A549 (cell line): ENCODE data around the gene TMLHE. TPM values are rescaled to one million over a fixed set of nuclear protein-coding genes. Genes with fewer than 3 reads are reported as not detected.

ENCODE experiments used
- ATAC-seq, 2 experiments: fragments of 200-7000 bp in 1 of 2; fragments of >200 bp in 1 of 2; cut with Nextera tagmentation in 1 of 2; cut with Tn5 transposase in 1 of 2; 3 replicates each; pipeline versions ENCODE4 v1.8.0 to v1.9.1; 2018 to 2020; ENCODE audit warnings: mild to moderate bottlenecking in 1 of 2, moderate library complexity in 1 of 2
- CTCF ChIA-PET: fragments of 300-600 bp; sonication (Branson Sonifier 250); formaldehyde crosslinking; extraction: SDS; loops from one replicate; lab custom pipeline; 2021; ENCODE audit warnings: antibody characterized with exemption, inconsistent platforms; lab: Yijun Ruan, JAX
- POLR2A ChIA-PET: fragments of 350-600 bp; formaldehyde crosslinking; extraction: SDS; loops from one replicate; lab custom pipeline; 2021; ENCODE audit warnings: antibody characterized with exemption, inconsistent platforms; lab: Yijun Ruan, JAX
- DNase-seq, 2 experiments: peaks; one replicate each; pipeline versions ENCODE4 v3.0.0 to v3.0.0-alpha.2; 2011 to 2016; ENCODE audit warnings: low read depth in 1 of 2, low spot score in 1 of 2
- FAIRE-seq: peaks from 2 replicates; lab custom pipeline; 2011; peaks lifted over from hg19 to GRCh38; lab: Jason Lieb, UNC
- H3K27ac ChIP-seq, 2 experiments: fragments of >200 bp; sonication (Bioruptor Twin); formaldehyde crosslinking; 3 replicates each; pipeline ENCODE4 v1.5.1; 2016 to 2017
- H3K4me1 ChIP-seq: fragments of >200 bp; sonication (Bioruptor Twin); formaldehyde crosslinking; 3 replicates; pipeline ENCODE4 v1.6.1; 2016
- H3K4me2 ChIP-seq: fragments of >200 bp; sonication (Bioruptor Twin); formaldehyde crosslinking; 3 replicates; pipeline ENCODE4 v1.6.1; 2016
- H3K4me3 ChIP-seq: fragments of >200 bp; sonication (Bioruptor Twin); formaldehyde crosslinking; 3 replicates; pipeline ENCODE4 v1.5.1; 2016
- H3K9me3 ChIP-seq: fragments of >200 bp; sonication (Bioruptor Twin); formaldehyde crosslinking; 3 replicates; pipeline ENCODE4 v1.6.1; 2016
- BHLHE40 ChIP-seq: IDR thresholded peaks from 2 replicates; pipeline ENCODE4 v1.6.1; 2012; ENCODE audit warnings: low read depth, low read length, inconsistent platforms
- CBX2 ChIP-seq: fragments of 200-600 bp; sonication (generic); IDR thresholded peaks from 2 replicates; pipeline ENCODE4 v1.6.1; 2016; ENCODE audit warnings: low read depth, mild to moderate bottlenecking, borderline replicate concordance
- CEBPB ChIP-seq, 2 experiments: fragments of >200 bp in 1 of 2; sonication (Bioruptor Twin) in 1 of 2; formaldehyde crosslinking in 1 of 2; IDR thresholded peaks; 2 replicates each; pipeline ENCODE4 v1.6.1; 2012 to 2016
- CHD2 ChIP-seq: fragments of 150-350 bp; IDR thresholded peaks from 2 replicates; pipeline ENCODE4 v1.6.1; 2014; ENCODE audit warnings: low read length; ENCODE audit not compliant: partially characterized antibody
- CHD4 ChIP-seq: fragments of 200-600 bp; sonication (generic); IDR thresholded peaks from 2 replicates; pipeline ENCODE4 v1.6.1; 2016; ENCODE audit warnings: antibody characterized with exemption, mild to moderate bottlenecking, borderline replicate concordance
- E2F6 ChIP-seq: IDR thresholded peaks from 2 replicates; pipeline ENCODE4 v1.6.1; 2012; ENCODE audit warnings: low read depth, borderline replicate concordance
- ELK1 ChIP-seq: fragments of 150-350 bp; IDR thresholded peaks from 2 replicates; pipeline ENCODE4 v1.6.1; 2014; ENCODE audit warnings: low read depth, mild to moderate bottlenecking, low read length
- ESRRA ChIP-seq: fragments of 150-350 bp; IDR thresholded peaks from 2 replicates; pipeline ENCODE4 v1.6.1; 2014; ENCODE audit warnings: mild to moderate bottlenecking, low read length, borderline replicate concordance
- GATA3 ChIP-seq: IDR thresholded peaks from 2 replicates; pipeline ENCODE4 v1.6.1; 2012; ENCODE audit warnings: borderline replicate concordance
- HES2 ChIP-seq: fragments of >200 bp; sonication (Bioruptor Twin); formaldehyde crosslinking; IDR thresholded peaks from 2 replicates; pipeline ENCODE4 v1.6.1; 2016
- HEYL ChIP-seq: fragments of 250-450 bp; sonication (Bioruptor Pico); IDR thresholded peaks from 2 replicates; pipeline ENCODE4 v1.8.0; 2021; ENCODE audit warnings: mild to moderate bottlenecking, moderate library complexity
- HMGXB4 ChIP-seq: fragments of 250-450 bp; sonication (Bioruptor Pico); IDR thresholded peaks from 2 replicates; pipeline ENCODE4 v1.5.0; 2021; ENCODE audit warnings: mild to moderate bottlenecking, moderate library complexity, borderline replicate concordance
- HOXA7 ChIP-seq: fragments of 250-450 bp; sonication (Bioruptor Pico); IDR thresholded peaks from 2 replicates; pipeline ENCODE4 v1.5.0; 2020; ENCODE audit warnings: mild to moderate bottlenecking, moderate library complexity
- HOXB13 ChIP-seq: fragments of 250-450 bp; sonication (Bioruptor Pico); IDR thresholded peaks from 2 replicates; pipeline ENCODE4 v1.5.0; 2020; ENCODE audit warnings: low read depth, mild to moderate bottlenecking, moderate library complexity
- JUNB ChIP-seq: fragments of >200 bp; sonication (Bioruptor Twin); formaldehyde crosslinking; IDR thresholded peaks from 2 replicates; pipeline ENCODE4 v1.6.1; 2016
- KDM5A ChIP-seq: fragments of 200-600 bp; sonication (generic); IDR thresholded peaks from 2 replicates; pipeline ENCODE4 v1.6.1; 2016; ENCODE audit warnings: antibody characterized with exemption, mild to moderate bottlenecking
- NFE2L2 ChIP-seq: fragments of 150-350 bp; conservative IDR thresholded peaks from 2 replicates; pipeline ENCODE4 v1.6.1; 2014; ENCODE audit warnings: low read length
- NR3C1 ChIP-seq: fragments of >200 bp; sonication (Bioruptor Twin); formaldehyde crosslinking; IDR thresholded peaks from 3 replicates; pipeline ENCODE4 v1.6.1; 2017
- POLR2AphosphoS2 ChIP-seq: conservative IDR thresholded peaks from 2 replicates; pipeline ENCODE4 v1.6.1; 2012; ENCODE audit warnings: low read length, improper control_type of control experiment, inconsistent platforms
- RAD21 ChIP-seq, 2 experiments: fragments of >200 bp in 1 of 2; sonication (Bioruptor Twin) in 1 of 2; formaldehyde crosslinking in 1 of 2; IDR thresholded peaks in 1 of 2; conservative IDR thresholded peaks in 1 of 2; 2 replicates in 1 of 2; 3 replicates in 1 of 2; pipeline ENCODE4 v1.6.1; 2012 to 2018; ENCODE audit warnings: inconsistent platforms in 1 of 2
- RNF2 ChIP-seq: fragments of 200-600 bp; sonication (generic); IDR thresholded peaks from 2 replicates; pipeline ENCODE4 v1.6.1; 2016; ENCODE audit warnings: low read depth, mild to moderate bottlenecking, antibody characterized with exemption, moderate library complexity, borderline replicate concordance
- SMC3 ChIP-seq: fragments of >200 bp; sonication (Bioruptor Twin); formaldehyde crosslinking; IDR thresholded peaks from 3 replicates; pipeline ENCODE4 v1.6.1; 2018; ENCODE audit warnings: inconsistent platforms
- TP53 ChIP-seq: fragments of 250-450 bp; sonication (Bioruptor Pico); IDR thresholded peaks from 2 replicates; pipeline ENCODE4 v1.5.0; 2021; ENCODE audit warnings: mild to moderate bottlenecking, moderate library complexity
- ZC3H11A ChIP-seq: fragments of 450-650 bp; IDR thresholded peaks from 2 replicates; pipeline ENCODE4 v1.6.1; 2014; ENCODE audit warnings: antibody characterized with exemption, mild to moderate bottlenecking
- ZFP36 ChIP-seq: fragments of 450-650 bp; IDR thresholded peaks from 2 replicates; pipeline ENCODE4 v1.6.1; 2014; ENCODE audit warnings: borderline replicate concordance; ENCODE audit not compliant: partially characterized antibody
- ZNF302 ChIP-seq: fragments of 250-450 bp; sonication (Bioruptor Pico); IDR thresholded peaks from 2 replicates; pipeline ENCODE4 v1.9.0; 2021; ENCODE audit warnings: inconsistent platforms, mild to moderate bottlenecking, moderate library complexity
- ZSCAN20 ChIP-seq: fragments of 250-450 bp; sonication (Bioruptor Pico); IDR thresholded peaks from 2 replicates; pipeline ENCODE4 v1.8.0; 2022; ENCODE audit warnings: mild to moderate bottlenecking, moderate library complexity
- WGBS: methylation state at CpG from one replicate; pipeline ENCODE4 v1.1.6; 2017; ENCODE audit errors: missing lambda C conversion rate; 5-methylcytosine and 5-hydroxymethylcytosine counted together
- polyA plus RNA-seq, 4 experiments: library from polyadenylated mRNA; depleted of rRNA in 3 of 4; stranded (reverse); fragments of >200 nt; fragmentation: RNase III in 1 of 4; extraction: RNeasy Plus Mini Kit Qiagen cat#74134 plus additional on column Dnase treatment in 1 of 4; gene quantifications; 2 replicates in 3 of 4; 3 replicates in 1 of 4; pipeline ENCODE4 v1.2.3, GENCODE V29; 2011 to 2017

Gene TMLHE
- polyA plus RNA-seq, 2 of the 4 experiments (the other 2 are of a cell fraction) = 10.7 to 23.5 TPM

GRCh38 chrX:155577682-155578081 is 35.1 kb downstream of the TMLHE start:
- Histone ChIP-seq H3K27ac (no peak overlapping the region), H3K9me3 (peaks cover 8% of the 10 kb centered on the region; the same call in 2 of the 3 replicates), H3K4me1 (no peaks in the 10 kb centered on the region), H3K4me3 (no peak overlapping the region), H3K4me2 (no peak overlapping the region)
- ATAC-seq (no peak), DNase-seq (no peak), FAIRE-seq (no peak)
- POLR2A ChIA-PET = no interaction called here
- no peak for TF ChIP-seq CBX2
- no peak for TF ChIP-seq E2F6
- no peak for TF ChIP-seq NFE2L2
- no peak for TF ChIP-seq RAD21 (conservative IDR thresholded peaks at IDR 0.05 in 1 of 2, IDR thresholded peaks at IDR 0.05 in 1 of 2)
- TF ChIP-seq ZNF302 (CRISPR knock-in tag) = no peak
- TF ChIP-seq NR3C1 = no peak
- no peak for TF ChIP-seq HOXB13 (CRISPR knock-in tag)
- no peak for TF ChIP-seq ESRRA
- TF ChIP-seq JUNB = no peak
- TF ChIP-seq GATA3 = no peak
- TF ChIP-seq HEYL (CRISPR knock-in tag) = no peak
- TF ChIP-seq HMGXB4 (CRISPR knock-in tag) = no peak
- no peak for TF ChIP-seq ZC3H11A
- CTCF ChIA-PET = interaction anchor here (0.6 kb wide), 1 partner anchor 280 kb away, joined by 3 read pairs; no protein-coding TSS in a partner anchor
- 96% methylated on average over 2 of the region's 2 CpGs for WGBS

- TF ChIP-seq CEBPB (IDR thresholded peaks at IDR 0.05) = no peak
- no peak for TF ChIP-seq CHD4
- TF ChIP-seq ZSCAN20 (CRISPR knock-in tag) = no peak
- TF ChIP-seq TP53 = no peak
- no peak for TF ChIP-seq ESRRA
- no peak for TF ChIP-seq SMC3
- TF ChIP-seq CHD2 = no peak
- no peak for TF ChIP-seq HOXB13 (CRISPR knock-in tag)
- TF ChIP-seq BHLHE40 = no peak
- TF ChIP-seq POLR2AphosphoS2 = no peak
- no peak for TF ChIP-seq ZFP36
- TF ChIP-seq HES2 = no peak
- TF ChIP-seq KDM5A = no peak
- TF ChIP-seq RNF2 = no peak
- no peak for TF ChIP-seq HOXA7 (CRISPR knock-in tag)
- no peak for TF ChIP-seq ELK1
- Histone ChIP-seq H3K4me1 (no peaks in the 10 kb centered on the region), H3K9me3 (no peaks in the 10 kb centered on the region), H3K4me2 (no peak overlapping the region), H3K27ac (no peak overlapping the region), H3K4me3 (no peak overlapping the region)
- POLR2A ChIA-PET = no interaction called here
- WGBS = no CpG with 5 or more reads among the region's 1 CpG
- DNase-seq = no peak
- no peak for ATAC-seq
- FAIRE-seq = no peak
- CTCF ChIA-PET = no interaction called here
Observed at GRCh38 chrX:155563099-155563498, 49.7 kb downstream of the TMLHE start.
